DND-41 (cell line): ENCODE measurements around the gene BTBD17.

Experiments
- ATAC-seq: fragments of 200-7000 bp; cut with Tn5 transposase; 3 replicates; pipeline ENCODE4 v1.9.1; 2021; ENCODE audit warnings: low read depth; ENCODE audit not compliant: insufficient read depth
- DNase-seq: peaks from one replicate; pipeline ENCODE4 v3.0.0-alpha.2; 2020
- H2AFZ ChIP-seq: 2 replicates; pipeline ENCODE4 v1.6.0; 2012; ENCODE audit warnings: low read depth, low read length
- H3K27ac ChIP-seq: 2 replicates; pipeline ENCODE4 v1.5.1; 2012; ENCODE audit warnings: low read length, inconsistent platforms
- H3K27me3 ChIP-seq: fragments of 200-600 bp; sonication (generic); 2 replicates; pipeline ENCODE4 v1.6.0; 2012; ENCODE audit warnings: low read length, mild to moderate bottlenecking, inconsistent platforms; ENCODE audit not compliant: insufficient read depth, poor library complexity
- H3K36me3 ChIP-seq: 2 replicates; pipeline ENCODE4 v1.5.1; 2012; ENCODE audit warnings: low read length, inconsistent platforms; ENCODE audit not compliant: insufficient read depth
- H3K4me1 ChIP-seq: 2 replicates; pipeline ENCODE4 v1.5.1; 2012; ENCODE audit warnings: mild to moderate bottlenecking, low read length; ENCODE audit not compliant: insufficient read depth
- H3K4me2 ChIP-seq: 2 replicates; pipeline ENCODE4 v1.6.0; 2012; ENCODE audit warnings: mild to moderate bottlenecking, moderate library complexity, low read length, inconsistent platforms; ENCODE audit not compliant: insufficient read depth
- H3K4me3 ChIP-seq, 2 experiments: fragments of 200-600 bp in 1 of 2; shearing (Covaris generic) in 1 of 2; 2 replicates each; pipeline ENCODE4 v1.5.1; 2012 to 2016; ENCODE audit warnings: inconsistent platforms in 2 of 2, low read length in 2 of 2, mild to moderate bottlenecking in 2 of 2, low read depth in 1 of 2, moderate library complexity in 1 of 2
- H3K79me2 ChIP-seq: 2 replicates; pipeline ENCODE4 v1.6.0; 2012; ENCODE audit warnings: low read length, inconsistent platforms; ENCODE audit not compliant: insufficient read depth
- H3K9ac ChIP-seq: 2 replicates; pipeline ENCODE4 v1.6.0; 2012; ENCODE audit warnings: low read depth, mild to moderate bottlenecking, inconsistent platforms, low read length, moderate library complexity
- H3K9me3 ChIP-seq: 2 replicates; pipeline ENCODE4 v1.5.1; 2012; ENCODE audit warnings: low read length, moderate library complexity, mild to moderate bottlenecking, inconsistent platforms; ENCODE audit not compliant: insufficient read depth, severe bottlenecking
- H4K20me1 ChIP-seq: 2 replicates; pipeline ENCODE4 v1.6.0; 2012; ENCODE audit warnings: low read length; ENCODE audit not compliant: insufficient read depth
- EZH2 ChIP-seq: IDR thresholded peaks from 3 replicates; pipeline ENCODE4 v1.6.1; 2012; ENCODE audit warnings: borderline replicate concordance, low read depth, mild to moderate bottlenecking, moderate library complexity, low read length, inconsistent platforms; ENCODE audit not compliant: severe bottlenecking
- TF ChIP-seq, protein P1 (sequence below): IDR thresholded peaks from 2 replicates; pipeline ENCODE4 v1.5.1; 2012; ENCODE audit warnings: borderline replicate concordance, low read length, moderate library complexity, mild to moderate bottlenecking; ENCODE audit not compliant: poor library complexity, severe bottlenecking; ENCODE audit errors: extremely low read depth

BTBD17 gene

DNA sequence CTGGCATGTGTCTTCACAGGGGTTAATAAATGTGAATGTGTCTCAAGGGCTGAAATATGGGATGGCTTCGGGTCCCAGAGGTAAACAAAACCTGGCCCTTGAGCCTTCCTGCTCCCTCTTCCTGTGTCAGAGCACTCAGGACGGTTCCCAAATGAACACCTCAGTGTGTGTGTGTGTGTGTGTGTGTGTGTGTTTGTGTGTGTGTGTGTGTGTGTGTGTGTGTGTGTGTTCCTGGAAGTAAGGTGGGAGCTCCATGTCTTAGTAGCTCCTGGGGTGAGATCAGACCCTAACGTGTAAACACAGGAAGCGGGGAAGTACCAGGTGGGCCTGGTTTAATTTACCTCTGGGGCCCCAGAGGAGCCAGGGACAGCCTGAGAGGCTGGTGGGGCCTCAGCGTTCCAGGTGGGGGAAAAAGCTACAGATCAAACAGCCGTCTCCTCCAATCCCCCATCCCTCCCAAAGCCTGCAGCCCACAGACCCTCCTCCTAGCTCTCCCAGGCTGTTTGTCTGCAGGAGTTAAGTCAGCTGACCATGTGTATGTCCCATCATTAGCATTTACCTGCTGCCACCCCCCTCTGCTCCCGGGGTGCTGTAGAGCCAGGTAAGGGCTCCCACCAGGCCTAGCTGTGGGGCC is 29.5 kb downstream of the BTBD17 start:
- no peaks in the 10 kb centered on the region for H3K79me2 ChIP-seq
- no peaks in the 10 kb centered on the region for H3K9me3 ChIP-seq
- no peaks in the 10 kb centered on the region for H3K36me3 ChIP-seq
- TF ChIP-seq, protein P1, sequence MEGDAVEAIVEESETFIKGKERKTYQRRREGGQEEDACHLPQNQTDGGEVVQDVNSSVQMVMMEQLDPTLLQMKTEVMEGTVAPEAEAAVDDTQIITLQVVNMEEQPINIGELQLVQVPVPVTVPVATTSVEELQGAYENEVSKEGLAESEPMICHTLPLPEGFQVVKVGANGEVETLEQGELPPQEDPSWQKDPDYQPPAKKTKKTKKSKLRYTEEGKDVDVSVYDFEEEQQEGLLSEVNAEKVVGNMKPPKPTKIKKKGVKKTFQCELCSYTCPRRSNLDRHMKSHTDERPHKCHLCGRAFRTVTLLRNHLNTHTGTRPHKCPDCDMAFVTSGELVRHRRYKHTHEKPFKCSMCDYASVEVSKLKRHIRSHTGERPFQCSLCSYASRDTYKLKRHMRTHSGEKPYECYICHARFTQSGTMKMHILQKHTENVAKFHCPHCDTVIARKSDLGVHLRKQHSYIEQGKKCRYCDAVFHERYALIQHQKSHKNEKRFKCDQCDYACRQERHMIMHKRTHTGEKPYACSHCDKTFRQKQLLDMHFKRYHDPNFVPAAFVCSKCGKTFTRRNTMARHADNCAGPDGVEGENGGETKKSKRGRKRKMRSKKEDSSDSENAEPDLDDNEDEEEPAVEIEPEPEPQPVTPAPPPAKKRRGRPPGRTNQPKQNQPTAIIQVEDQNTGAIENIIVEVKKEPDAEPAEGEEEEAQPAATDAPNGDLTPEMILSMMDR: no peak
- TF ChIP-seq EZH2: no peak
- H3K4me2 ChIP-seq: no peak overlapping the region
- H3K27ac ChIP-seq: no peak overlapping the region
- no peak overlapping the region for H3K9ac ChIP-seq
- H4K20me1 ChIP-seq: no peaks in the 10 kb centered on the region; the same call in none of the 2 replicates
- no peak overlapping the region for H3K4me3 ChIP-seq
- no peak for ATAC-seq
- H2AFZ ChIP-seq: no peak overlapping the region
- H3K27me3 ChIP-seq: peaks cover 18% of the 10 kb centered on the region
- no peak for DNase-seq
- H3K4me1 ChIP-seq: no peaks in the 10 kb centered on the region

DNA sequence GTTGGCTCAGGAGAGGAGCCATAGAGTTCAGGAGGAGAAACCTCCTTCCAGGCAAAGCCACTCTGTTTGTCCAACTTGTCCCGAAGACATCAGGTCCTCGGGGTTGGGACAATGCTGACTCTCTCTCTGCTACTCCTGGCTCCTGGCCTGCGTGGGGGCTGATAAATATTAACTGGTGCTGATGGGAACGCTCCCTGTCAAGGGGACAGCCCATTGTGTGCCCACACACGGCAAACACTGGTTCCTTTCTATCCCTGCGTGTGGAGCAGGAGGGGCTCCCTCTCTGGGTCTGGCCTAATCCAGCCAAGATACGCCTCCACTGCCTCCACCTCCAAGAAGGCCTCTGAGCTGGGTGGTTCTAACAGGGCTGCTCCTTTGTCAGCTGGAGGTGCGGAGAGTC is 31.2 kb downstream of the BTBD17 start:
- no peaks in the 10 kb centered on the region; the same call in none of the 2 replicates for H4K20me1 ChIP-seq
- H3K27me3 ChIP-seq: peaks cover 15% of the 10 kb centered on the region
- no peak overlapping the region for H3K4me3 ChIP-seq
- no peak for TF ChIP-seq EZH2
- TF ChIP-seq, protein P1: no peak
- H3K4me2 ChIP-seq: no peak overlapping the region
- no peaks in the 10 kb centered on the region for H3K79me2 ChIP-seq
- H3K9ac ChIP-seq: no peak overlapping the region
- H3K27ac ChIP-seq: no peak overlapping the region
- no peaks in the 10 kb centered on the region for H3K4me1 ChIP-seq
- DNase-seq (no peak), ATAC-seq (no peak)
- H3K36me3 ChIP-seq: no peaks in the 10 kb centered on the region
- H3K9me3 ChIP-seq: no peaks in the 10 kb centered on the region
- no peak overlapping the region for H2AFZ ChIP-seq

DNA sequence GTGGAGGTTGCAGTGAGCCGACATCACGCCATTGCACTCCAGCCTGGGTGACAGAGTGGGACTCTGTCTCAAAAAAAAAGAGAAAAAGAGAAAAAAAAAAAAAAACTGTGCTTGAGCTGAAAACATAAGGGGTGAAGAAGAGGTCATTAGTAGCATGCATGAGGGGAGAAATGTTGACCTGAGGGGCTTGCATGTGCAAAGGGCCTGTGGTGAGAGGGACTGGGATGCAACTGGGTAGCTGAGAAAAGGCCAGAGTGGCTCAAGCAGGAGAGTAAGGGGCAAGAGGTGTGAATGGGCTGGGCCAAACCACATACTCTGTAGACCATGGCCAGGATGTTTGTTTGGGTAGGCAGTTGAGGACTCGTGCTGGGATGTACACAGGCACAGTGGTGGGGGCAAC is 32.3 kb downstream of the BTBD17 start:
- Histone ChIP-seq H3K79me2 (no peaks in the 10 kb centered on the region), H3K27ac (no peak overlapping the region), H4K20me1 (no peaks in the 10 kb centered on the region; the same call in none of the 2 replicates), H3K27me3 (peaks cover 12% of the 10 kb centered on the region), H3K9me3 (no peaks in the 10 kb centered on the region), H2AFZ (no peak overlapping the region), H3K9ac (no peak overlapping the region), H3K4me3 (no peak overlapping the region), H3K4me2 (no peak overlapping the region), H3K36me3 (no peaks in the 10 kb centered on the region), H3K4me1 (no peaks in the 10 kb centered on the region)
- ATAC-seq (no peak), DNase-seq (no peak)
- TF ChIP-seq EZH2: no peak
- TF ChIP-seq, protein P1: no peak

DNA sequence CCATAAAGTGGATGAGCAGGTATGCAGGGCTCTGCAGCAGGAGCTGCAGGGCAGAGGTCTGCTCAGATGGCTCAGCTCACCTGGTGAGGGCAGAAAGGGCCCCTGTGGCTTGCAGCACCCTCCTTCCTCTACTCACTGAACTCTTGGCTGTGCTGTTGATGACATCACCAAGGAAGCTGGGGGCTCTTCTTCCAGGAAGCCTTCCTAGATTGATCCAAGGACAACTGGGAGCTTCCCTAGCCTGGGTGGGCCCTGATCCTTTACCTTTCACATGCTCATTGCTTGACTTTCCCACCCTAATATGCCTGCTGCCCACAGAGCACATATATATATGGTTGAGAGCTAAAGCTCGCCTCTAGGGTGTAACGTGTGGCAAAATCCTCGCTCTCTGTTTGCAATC is 33.2 kb downstream of the BTBD17 start:
- no peak overlapping the region for H3K9ac ChIP-seq
- H3K36me3 ChIP-seq: no peaks in the 10 kb centered on the region
- ATAC-seq: no peak
- H3K4me1 ChIP-seq: no peaks in the 10 kb centered on the region
- peaks cover 12% of the 10 kb centered on the region for H3K27me3 ChIP-seq
- TF ChIP-seq, protein P1: no peak
- no peak for TF ChIP-seq EZH2
- DNase-seq: no peak
- no peaks in the 10 kb centered on the region; the same call in none of the 2 replicates for H4K20me1 ChIP-seq
- no peak overlapping the region for H3K27ac ChIP-seq
- no peak overlapping the region for H3K4me2 ChIP-seq
- no peak overlapping the region for H3K4me3 ChIP-seq
- no peaks in the 10 kb centered on the region for H3K79me2 ChIP-seq
- no peaks in the 10 kb centered on the region for H3K9me3 ChIP-seq
- H2AFZ ChIP-seq: no peak overlapping the region
